H1 (cell line): Measurements from ENCODE around the gene TBC1D22A. TPM values are rescaled to one million over a fixed set of nuclear protein-coding genes. Genes with fewer than 3 reads are reported as not detected.

ENCODE experiments used
- NANOG ChIP-seq: IDR thresholded peaks from 2 replicates; pipeline ENCODE4 v1.6.1; 2011; ENCODE audit warnings: low read length, low read depth, mild to moderate bottlenecking, inconsistent platforms; ENCODE audit not compliant: insufficient read depth, poor library complexity, severe bottlenecking
- SIRT6 ChIP-seq: IDR thresholded peaks from one replicate; pipeline ENCODE4 v1.7.1; 2012; ENCODE audit warnings: low read length, inconsistent platforms
- TCF12 ChIP-seq: IDR thresholded peaks from 2 replicates; pipeline ENCODE4 v1.6.1; 2011; ENCODE audit warnings: low read depth, mild to moderate bottlenecking, low read length
- polyA plus RNA-seq, 7 experiments: library from polyadenylated mRNA; depleted of rRNA in 3 of 7; stranded (reverse) in 5 of 7; unstranded in 2 of 7; fragments of >200 nt in 5 of 7; fragments of 200-250 nt in 2 of 7; gene quantifications; 1 replicate in 5 of 7; 2 replicates in 1 of 7; 4 replicates in 1 of 7; pipeline versions ENCODE4 v1.2.1 to v1.2.3, GENCODE V29; 2011 to 2013; ENCODE audit warnings: missing spikeins in 2 of 7, mixed read lengths in 2 of 7
- total RNA-seq: library from RNA; stranded (reverse); fragmentation: NEBNext Ultra II Directional; extraction: Animal tissue kit (Norgen Biotek cat#: 25700); gene quantifications from 2 replicates; pipeline ENCODE4 v1.2.1, GENCODE V29; 2021
- TF ChIP-seq, protein P1 (sequence below): IDR thresholded peaks from 2 replicates; pipeline ENCODE4 v1.6.1; 2012; ENCODE audit warnings: inconsistent platforms

Gene TBC1D22A
- total and polyA plus RNA-seq, 2 of the 8 experiments (the other 6 are each of a cell fraction or from before 2014, with no cell fraction given): 11.9 to 18.4 TPM

DNA sequence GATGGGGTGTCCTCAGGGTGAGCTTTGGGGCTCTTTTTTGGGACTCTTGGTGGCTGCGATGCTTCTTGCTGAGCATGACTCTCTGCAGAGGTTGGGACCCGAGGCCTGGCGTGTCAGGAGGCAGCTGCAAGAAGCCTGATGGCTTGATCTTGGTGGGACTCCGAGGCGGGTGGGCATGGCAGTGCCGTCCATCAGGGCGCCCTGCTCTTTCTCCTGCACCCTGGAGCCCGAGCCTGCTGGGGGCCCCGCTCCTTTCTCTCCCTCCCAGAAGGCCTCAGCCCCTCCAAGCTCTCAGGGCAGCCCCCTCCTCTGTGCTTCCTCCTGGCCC, 432.7 kb downstream of the TBC1D22A start (continued):
- no peak for TF ChIP-seq NANOG
- no peak for TF ChIP-seq SIRT6
- no peak for TF ChIP-seq TCF12
- TF ChIP-seq, protein P1, sequence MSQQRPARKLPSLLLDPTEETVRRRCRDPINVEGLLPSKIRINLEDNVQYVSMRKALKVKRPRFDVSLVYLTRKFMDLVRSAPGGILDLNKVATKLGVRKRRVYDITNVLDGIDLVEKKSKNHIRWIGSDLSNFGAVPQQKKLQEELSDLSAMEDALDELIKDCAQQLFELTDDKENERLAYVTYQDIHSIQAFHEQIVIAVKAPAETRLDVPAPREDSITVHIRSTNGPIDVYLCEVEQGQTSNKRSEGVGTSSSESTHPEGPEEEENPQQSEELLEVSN: no peak
